Mesendoderm (in vitro differentiated cells): ENCODE data around the gene EPB41L4B.

Experiments
- DNase-seq: peaks from one replicate; pipeline ENCODE4 v3.0.0; 2013
- H2AK5ac ChIP-seq: 2 replicates; pipeline ENCODE4 v1.6.1; 2013; ENCODE audit warnings: low read length, inconsistent platforms
- H2BK120ac ChIP-seq: 2 replicates; pipeline ENCODE4 v1.6.1; 2013; ENCODE audit warnings: low read depth, mild to moderate bottlenecking, low read length, moderate library complexity, mixed read lengths
- H2BK15ac ChIP-seq: replicated peaks from 2 replicates; pipeline ENCODE4 v1.6.1; 2013; ENCODE audit warnings: low read depth, mild to moderate bottlenecking, moderate library complexity
- H2BK5ac ChIP-seq: 2 replicates; pipeline ENCODE4 v1.6.1; 2013; ENCODE audit warnings: low read length, inconsistent platforms
- H3K18ac ChIP-seq: 2 replicates; pipeline ENCODE4 v1.6.1; 2013; ENCODE audit warnings: mild to moderate bottlenecking, low read length, mixed read lengths
- H3K23ac ChIP-seq: one replicate; pipeline ENCODE4 v1.6.1; 2013; ENCODE audit warnings: low read length
- H3K27ac ChIP-seq: 2 replicates; pipeline ENCODE4 v1.5.1; 2013; ENCODE audit warnings: low read depth, mild to moderate bottlenecking, inconsistent platforms, low read length, moderate library complexity
- H3K27me3 ChIP-seq: 2 replicates; pipeline ENCODE4 v1.6.1; 2013; ENCODE audit warnings: low read length, control low read depth, mild to moderate bottlenecking, inconsistent platforms; ENCODE audit not compliant: insufficient read depth, poor library complexity
- H3K36me3 ChIP-seq: 2 replicates; pipeline ENCODE4 v1.6.1; 2013; ENCODE audit warnings: low read length, inconsistent platforms; ENCODE audit not compliant: control insufficient read depth, insufficient read depth
- H3K4ac ChIP-seq: one replicate; pipeline ENCODE4 v1.6.1; 2013; ENCODE audit warnings: low read depth, mild to moderate bottlenecking, low read length, moderate library complexity
- H3K4me1 ChIP-seq: 2 replicates; pipeline ENCODE4 v1.6.1; 2013; ENCODE audit warnings: low read depth, low read length, inconsistent platforms; ENCODE audit not compliant: control insufficient read depth
- H3K4me2 ChIP-seq: 2 replicates; pipeline ENCODE4 v1.6.1; 2013; ENCODE audit warnings: low read length
- H3K4me3 ChIP-seq: 2 replicates; pipeline ENCODE4 v1.5.1; 2013; ENCODE audit warnings: mild to moderate bottlenecking, low read length
- H3K56ac ChIP-seq: one replicate; pipeline ENCODE4 v1.6.1; 2013; ENCODE audit warnings: low read length
- H3K79me1 ChIP-seq: 2 replicates; pipeline ENCODE4 v1.6.1; 2013; ENCODE audit warnings: low read length, inconsistent platforms
- H3K79me2 ChIP-seq: 2 replicates; pipeline ENCODE4 v1.6.1; 2013; ENCODE audit warnings: mild to moderate bottlenecking, low read length; ENCODE audit not compliant: control insufficient read depth, insufficient read depth
- H3K9ac ChIP-seq: 2 replicates; pipeline ENCODE4 v1.6.1; 2013; ENCODE audit warnings: low read length, inconsistent platforms
- H4K5ac ChIP-seq: one replicate; pipeline ENCODE4 v1.6.1; 2013; ENCODE audit warnings: low read length
- H4K8ac ChIP-seq: one replicate; pipeline ENCODE4 v1.6.1; 2013; ENCODE audit warnings: low read depth, mild to moderate bottlenecking, control low read depth, low read length, moderate library complexity
- WGBS: extraction: QIAGEN DNeasy Blood & Tissue Kit; methylation state at CpG from one replicate; pipeline ENCODE4 v1.1.7; 2013; ENCODE audit warnings: low lambda C conversion rate, missing lambda C conversion rate; ENCODE audit not compliant: insufficient coverage; ENCODE audit errors: extremely low coverage; 5-methylcytosine and 5-hydroxymethylcytosine counted together

Gene EPB41L4B

GRCh38 chr9:109179801-109180523 is 140.9 kb downstream of the EPB41L4B start:
- H4K8ac ChIP-seq, result no peak overlapping the region
- H3K23ac ChIP-seq, result no peak overlapping the region
- H3K4me2 ChIP-seq, result no peak overlapping the region
- H3K79me1 ChIP-seq, result no peaks in the 10 kb centered on the region
- H3K27ac ChIP-seq, result no peak overlapping the region
- no peak overlapping the region for H3K4ac ChIP-seq
- H3K4me3 ChIP-seq, result no peak overlapping the region
- no peak overlapping the region for H3K18ac ChIP-seq
- H3K9ac ChIP-seq, result no peak overlapping the region
- WGBS, result no CpG with 5 or more reads among the region's 9 CpGs
- no peaks in the 10 kb centered on the region for H3K79me2 ChIP-seq
- no peak overlapping the region for H3K56ac ChIP-seq
- no peak overlapping the region for H2BK120ac ChIP-seq
- DNase-seq, result no peak
- H3K4me1 ChIP-seq, result no peaks in the 10 kb centered on the region
- no peaks in the 10 kb centered on the region for H3K36me3 ChIP-seq
- H2AK5ac ChIP-seq, result no peak overlapping the region
- no peak overlapping the region for H2BK5ac ChIP-seq
- no peaks in the 10 kb centered on the region for H3K27me3 ChIP-seq
- no peak overlapping the region for H4K5ac ChIP-seq
- no peak overlapping the region for H2BK15ac ChIP-seq

- Histone ChIP-seq H3K9ac (no peak overlapping the region), H3K56ac (no peak overlapping the region), H3K18ac (no peak overlapping the region), H3K23ac (no peak overlapping the region), H3K79me2 (no peaks in the 10 kb centered on the region), H2AK5ac (no peak overlapping the region), H3K4me1 (no peaks in the 10 kb centered on the region), H3K4me2 (no peak overlapping the region), H3K27me3 (no peaks in the 10 kb centered on the region), H4K8ac (no peak overlapping the region), H3K4me3 (no peak overlapping the region), H2BK15ac (no peak overlapping the region), H2BK120ac (no peak overlapping the region), H3K4ac (no peak overlapping the region), H2BK5ac (no peak overlapping the region), H3K79me1 (no peaks in the 10 kb centered on the region), H3K27ac (no peak overlapping the region), H3K36me3 (no peaks in the 10 kb centered on the region), H4K5ac (no peak overlapping the region)
- DNase-seq, result no peak
- WGBS, result no CpG with 5 or more reads among the region's 2 CpGs
Measured at GRCh38 chr9:109176963-109177362, 143.9 kb downstream of the EPB41L4B start.

GRCh38 chr9:109176386-109176785 is 144.5 kb downstream of the EPB41L4B start:
- Histone ChIP-seq H4K5ac (no peak overlapping the region), H2BK15ac (no peak overlapping the region), H3K4me3 (no peak overlapping the region), H3K4me1 (no peaks in the 10 kb centered on the region), H4K8ac (no peak overlapping the region), H2AK5ac (no peak overlapping the region), H2BK120ac (no peak overlapping the region), H3K27ac (no peak overlapping the region), H3K56ac (no peak overlapping the region), H3K27me3 (no peaks in the 10 kb centered on the region), H3K79me1 (no peaks in the 10 kb centered on the region), H3K23ac (no peak overlapping the region), H2BK5ac (no peak overlapping the region), H3K9ac (no peak overlapping the region), H3K79me2 (no peaks in the 10 kb centered on the region), H3K36me3 (no peaks in the 10 kb centered on the region), H3K18ac (no peak overlapping the region), H3K4me2 (no peak overlapping the region), H3K4ac (no peak overlapping the region)
- WGBS, result no CpG with 5 or more reads among the region's 8 CpGs
- DNase-seq, result no peak

- Histone ChIP-seq H3K4me1 (no peaks in the 10 kb centered on the region), H3K27me3 (no peaks in the 10 kb centered on the region), H2AK5ac (no peak overlapping the region), H3K4me3 (no peak overlapping the region), H2BK120ac (no peak overlapping the region), H3K4ac (no peak overlapping the region), H4K8ac (no peak overlapping the region), H3K4me2 (no peak overlapping the region), H3K79me1 (no peaks in the 10 kb centered on the region), H3K79me2 (no peaks in the 10 kb centered on the region), H4K5ac (no peak overlapping the region), H2BK15ac (no peak overlapping the region), H2BK5ac (no peak overlapping the region), H3K36me3 (no peaks in the 10 kb centered on the region), H3K27ac (no peak overlapping the region), H3K56ac (no peak overlapping the region), H3K9ac (no peak overlapping the region), H3K23ac (no peak overlapping the region), H3K18ac (no peak overlapping the region)
- DNase-seq, result no peak
- no CpG with 5 or more reads among the region's 1 CpG for whole genome bisulfite sequencing
Measured at GRCh38 chr9:109172935-109173334, 147.9 kb downstream of the EPB41L4B start.

GRCh38 chr9:109171926-109172325 is 148.9 kb downstream of the EPB41L4B start:
- H3K79me1 ChIP-seq, result no peaks in the 10 kb centered on the region
- H2BK120ac ChIP-seq, result no peak overlapping the region
- DNase-seq, result no peak
- no peak overlapping the region for H4K5ac ChIP-seq
- H3K36me3 ChIP-seq, result no peaks in the 10 kb centered on the region
- H3K4me3 ChIP-seq, result no peak overlapping the region
- H2BK5ac ChIP-seq, result no peak overlapping the region
- H3K18ac ChIP-seq, result no peak overlapping the region
- no peak overlapping the region for H3K27ac ChIP-seq
- H3K4me1 ChIP-seq, result no peaks in the 10 kb centered on the region
- no peak overlapping the region for H3K56ac ChIP-seq
- H4K8ac ChIP-seq, result no peak overlapping the region
- H2AK5ac ChIP-seq, result no peak overlapping the region
- no CpG with 5 or more reads among the region's 3 CpGs for WGBS
- H3K27me3 ChIP-seq, result peaks cover 2% of the 10 kb centered on the region
- H3K23ac ChIP-seq, result peak overlapping the region; percentile 1
- no peak overlapping the region for H3K9ac ChIP-seq
- no peak overlapping the region for H3K4me2 ChIP-seq
- no peak overlapping the region for H3K4ac ChIP-seq
- H3K79me2 ChIP-seq, result no peaks in the 10 kb centered on the region
- no peak overlapping the region for H2BK15ac ChIP-seq

- H3K36me3 ChIP-seq, result no peaks in the 10 kb centered on the region
- H3K23ac ChIP-seq, result no peak overlapping the region
- no peak overlapping the region for H3K27ac ChIP-seq
- peaks cover 8% of the 10 kb centered on the region for H3K27me3 ChIP-seq
- H3K4me3 ChIP-seq, result no peak overlapping the region
- H2BK120ac ChIP-seq, result no peak overlapping the region
- H3K4me1 ChIP-seq, result no peaks in the 10 kb centered on the region
- no peak overlapping the region for H2AK5ac ChIP-seq
- H3K79me1 ChIP-seq, result no peaks in the 10 kb centered on the region
- no peak overlapping the region for H4K8ac ChIP-seq
- H3K79me2 ChIP-seq, result no peaks in the 10 kb centered on the region
- no peak overlapping the region for H3K4me2 ChIP-seq
- no peak overlapping the region for H4K5ac ChIP-seq
- no peak overlapping the region for H3K4ac ChIP-seq
- H3K56ac ChIP-seq, result no peak overlapping the region
- no peak overlapping the region for H2BK15ac ChIP-seq
- H2BK5ac ChIP-seq, result no peak overlapping the region
- no peak for DNase-seq
- H3K18ac ChIP-seq, result no peak overlapping the region
- no peak overlapping the region for H3K9ac ChIP-seq
Measured at GRCh38 chr9:109168170-109168569, 152.7 kb downstream of the EPB41L4B start.
